Right renal pelvis (tissue), 4 donors: ENCODE measurements around the gene NLGN1. TPM values are rescaled to one million over a fixed set of nuclear protein-coding genes. Genes with fewer than 3 reads are reported as not detected.
"Not testable (repeated sequence)": the region's sequence is repeated elsewhere in the genome, so short reads cannot be mapped to it uniquely, and the experiment has no call there.

Experiments
- DNase-seq, 4 donors: peaks; one replicate each; pipeline ENCODE4 v3.0.0-alpha.2; 2013; ENCODE audit warnings: low read depth in 4 of 4, low spot score in 3 of 4, missing footprints in 1 of 4
- polyA plus RNA-seq, 4 donors: library from polyadenylated mRNA; unstranded; fragments of 120-200 nt; gene quantifications; one replicate each; pipeline ENCODE4 v1.2.1, GENCODE V29; 2013; ENCODE audit not compliant: insufficient read length in 4 of 4

The NLGN1 gene
- polyA plus RNA-seq, 4 donors, result 1.8 to 3.8 (median 3.0) TPM

GRCh38 chr3:173552526-173552925, 155.0 kb downstream of the NLGN1 start:
- DNase-seq, result no peak

- peak; percentile 4 to 35 (median 6) for DNase-seq
These were observed 156.2 kb downstream of the NLGN1 start for GRCh38 chr3:173553635-173554280.

- no peak for DNase-seq
These were observed 159.0 kb downstream of the NLGN1 start for GRCh38 chr3:173556546-173556945.

GRCh38 chr3:173567997-173568396, 170.5 kb downstream of the NLGN1 start:
- no peak for DNase-seq

- DNase-seq, result no peak
These were observed 171.1 kb downstream of the NLGN1 start for GRCh38 chr3:173568623-173569022.

- no peak for DNase-seq
These were observed 186.0 kb downstream of the NLGN1 start for GRCh38 chr3:173583496-173583895.

- peak; percentile 25 to 61 (median 59) for DNase-seq
These were observed 186.7 kb downstream of the NLGN1 start for GRCh38 chr3:173584093-173584837.

GRCh38 chr3:173584838-173585831, 187.6 kb downstream of the NLGN1 start:
- peak; percentile 23 to 49 (median 37) for DNase-seq

GRCh38 chr3:173586166-173586565, 188.6 kb downstream of the NLGN1 start:
- DNase-seq, result no peak

- DNase-seq, result no peak
These were observed 189.5 kb downstream of the NLGN1 start for GRCh38 chr3:173587055-173587454.

GRCh38 chr3:173588556-173588955, 191.0 kb downstream of the NLGN1 start:
- no peak for DNase-seq

GRCh38 chr3:173589116-173589515, 191.6 kb downstream of the NLGN1 start:
- DNase-seq, result no peak

- no peak for DNase-seq
These were observed 193.9 kb downstream of the NLGN1 start for GRCh38 chr3:173591401-173591800.

- DNase-seq, result not testable (repeated sequence)
These were observed 197.3 kb downstream of the NLGN1 start for GRCh38 chr3:173594881-173595280.

GRCh38 chr3:173599673-173600072, 202.1 kb downstream of the NLGN1 start:
- no peak for DNase-seq

- no peak for DNase-seq
These were observed 217.0 kb downstream of the NLGN1 start for GRCh38 chr3:173614522-173614921.

- no peak for DNase-seq
These were observed 218.1 kb downstream of the NLGN1 start for GRCh38 chr3:173615661-173616060.

GRCh38 chr3:173617490-173617889, 219.9 kb downstream of the NLGN1 start:
- DNase-seq, result no peak

- DNase-seq, result no peak
These were observed 220.6 kb downstream of the NLGN1 start for GRCh38 chr3:173618148-173618547.

GRCh38 chr3:173618703-173619102, 221.2 kb downstream of the NLGN1 start:
- DNase-seq, result no peak

GRCh38 chr3:173622166-173622565, 224.6 kb downstream of the NLGN1 start:
- no peak for DNase-seq
